A549 (cell line): ENCODE measurements around the gene WT1. TPM values are rescaled to one million over a fixed set of nuclear protein-coding genes. Genes with fewer than 3 reads are reported as not detected.

Experiments used
- ATAC-seq, 2 experiments: fragments of 200-7000 bp in 1 of 2; fragments of >200 bp in 1 of 2; cut with Nextera tagmentation in 1 of 2; cut with Tn5 transposase in 1 of 2; 3 replicates each; pipeline versions ENCODE4 v1.8.0 to v1.9.1; 2018 to 2020; ENCODE audit warnings: mild to moderate bottlenecking in 1 of 2, moderate library complexity in 1 of 2
- CTCF ChIA-PET: fragments of 300-600 bp; sonication (Branson Sonifier 250); formaldehyde crosslinking; extraction: SDS; loops from one replicate; lab custom pipeline; 2021; ENCODE audit warnings: antibody characterized with exemption, inconsistent platforms; lab: Yijun Ruan, JAX
- POLR2A ChIA-PET: fragments of 350-600 bp; formaldehyde crosslinking; extraction: SDS; loops from one replicate; lab custom pipeline; 2021; ENCODE audit warnings: antibody characterized with exemption, inconsistent platforms; lab: Yijun Ruan, JAX
- DNase-seq, 2 experiments: peaks; one replicate each; pipeline versions ENCODE4 v3.0.0 to v3.0.0-alpha.2; 2011 to 2016; ENCODE audit warnings: low read depth in 1 of 2, low spot score in 1 of 2
- FAIRE-seq: peaks from 2 replicates; lab custom pipeline; 2011; peaks lifted over from hg19 to GRCh38; lab: Jason Lieb, UNC
- H3K27ac ChIP-seq, 2 experiments: fragments of >200 bp; sonication (Bioruptor Twin); formaldehyde crosslinking; 3 replicates each; pipeline ENCODE4 v1.5.1; 2016 to 2017
- H3K4me1 ChIP-seq: fragments of >200 bp; sonication (Bioruptor Twin); formaldehyde crosslinking; 3 replicates; pipeline ENCODE4 v1.6.1; 2016
- H3K4me2 ChIP-seq: fragments of >200 bp; sonication (Bioruptor Twin); formaldehyde crosslinking; 3 replicates; pipeline ENCODE4 v1.6.1; 2016
- H3K4me3 ChIP-seq: fragments of >200 bp; sonication (Bioruptor Twin); formaldehyde crosslinking; 3 replicates; pipeline ENCODE4 v1.5.1; 2016
- H3K9me3 ChIP-seq: fragments of >200 bp; sonication (Bioruptor Twin); formaldehyde crosslinking; 3 replicates; pipeline ENCODE4 v1.6.1; 2016
- EHF ChIP-seq: fragments of 250-450 bp; sonication (Bioruptor Pico); IDR thresholded peaks from 2 replicates; pipeline ENCODE4 v1.5.0; 2020; ENCODE audit warnings: mild to moderate bottlenecking
- EP300 ChIP-seq, 2 experiments: fragments of >200 bp; sonication (Bioruptor Twin); formaldehyde crosslinking; IDR thresholded peaks; 2 replicates in 1 of 2; 3 replicates in 1 of 2; pipeline ENCODE4 v1.6.1; 2016 to 2017
- ESRRA ChIP-seq: fragments of 150-350 bp; IDR thresholded peaks from 2 replicates; pipeline ENCODE4 v1.6.1; 2014; ENCODE audit warnings: mild to moderate bottlenecking, low read length, borderline replicate concordance
- HOXA7 ChIP-seq: fragments of 250-450 bp; sonication (Bioruptor Pico); IDR thresholded peaks from 2 replicates; pipeline ENCODE4 v1.5.0; 2020; ENCODE audit warnings: mild to moderate bottlenecking, moderate library complexity
- MAFK ChIP-seq: fragments of 450-650 bp; IDR thresholded peaks from 2 replicates; pipeline ENCODE4 v1.6.1; 2014; ENCODE audit not compliant: partially characterized antibody
- MYC ChIP-seq: IDR thresholded peaks from 2 replicates; pipeline ENCODE4 v1.6.1; 2012; ENCODE audit warnings: mild to moderate bottlenecking, inconsistent platforms, low read length, improper control_type of control experiment, borderline replicate concordance
- NPAS2 ChIP-seq: fragments of 250-450 bp; sonication (Bioruptor Pico); IDR thresholded peaks from 2 replicates; pipeline ENCODE4 v1.8.0; 2022; ENCODE audit warnings: mild to moderate bottlenecking, moderate library complexity, borderline replicate concordance
- NR3C1 ChIP-seq: fragments of >200 bp; sonication (Bioruptor Twin); formaldehyde crosslinking; IDR thresholded peaks from 3 replicates; pipeline ENCODE4 v1.6.1; 2017
- RARB ChIP-seq: fragments of 250-450 bp; sonication (Bioruptor Pico); IDR thresholded peaks from 2 replicates; pipeline ENCODE4 v1.8.0; 2021; ENCODE audit warnings: mild to moderate bottlenecking, moderate library complexity
- SREBF2 ChIP-seq: fragments of 450-650 bp; IDR thresholded peaks from 2 replicates; pipeline ENCODE4 v1.6.1; 2014; ENCODE audit warnings: mild to moderate bottlenecking, moderate library complexity
- TFCP2L1 ChIP-seq: fragments of 250-450 bp; sonication (Bioruptor Pico); IDR thresholded peaks from 2 replicates; pipeline ENCODE4 v1.5.0; 2021; ENCODE audit warnings: mild to moderate bottlenecking
- USF2 ChIP-seq: fragments of 450-650 bp; IDR thresholded peaks from 2 replicates; pipeline ENCODE4 v1.6.1; 2014; ENCODE audit warnings: antibody characterized with exemption
- ZC3H11A ChIP-seq: fragments of 450-650 bp; IDR thresholded peaks from 2 replicates; pipeline ENCODE4 v1.6.1; 2014; ENCODE audit warnings: antibody characterized with exemption, mild to moderate bottlenecking
- ZNF302 ChIP-seq: fragments of 250-450 bp; sonication (Bioruptor Pico); IDR thresholded peaks from 2 replicates; pipeline ENCODE4 v1.9.0; 2021; ENCODE audit warnings: inconsistent platforms, mild to moderate bottlenecking, moderate library complexity
- WGBS: methylation state at CpG from one replicate; pipeline ENCODE4 v1.1.6; 2017; ENCODE audit errors: missing lambda C conversion rate; 5-methylcytosine and 5-hydroxymethylcytosine counted together
- polyA plus RNA-seq, 4 experiments: library from polyadenylated mRNA; depleted of rRNA in 3 of 4; stranded (reverse); fragments of >200 nt; fragmentation: RNase III in 1 of 4; extraction: RNeasy Plus Mini Kit Qiagen cat#74134 plus additional on column Dnase treatment in 1 of 4; gene quantifications; 2 replicates in 3 of 4; 3 replicates in 1 of 4; pipeline ENCODE4 v1.2.3, GENCODE V29; 2011 to 2017
- TF ChIP-seq, protein P1 (sequence below): fragments of >200 bp; sonication (Bioruptor Twin); formaldehyde crosslinking; IDR thresholded peaks from 3 replicates; pipeline ENCODE4 v1.5.1; 2016

WT1 gene
- polyA plus RNA-seq, 2 of the 4 experiments (the other 2 are of a cell fraction), result 2.8 to 4.0 TPM

DNA sequence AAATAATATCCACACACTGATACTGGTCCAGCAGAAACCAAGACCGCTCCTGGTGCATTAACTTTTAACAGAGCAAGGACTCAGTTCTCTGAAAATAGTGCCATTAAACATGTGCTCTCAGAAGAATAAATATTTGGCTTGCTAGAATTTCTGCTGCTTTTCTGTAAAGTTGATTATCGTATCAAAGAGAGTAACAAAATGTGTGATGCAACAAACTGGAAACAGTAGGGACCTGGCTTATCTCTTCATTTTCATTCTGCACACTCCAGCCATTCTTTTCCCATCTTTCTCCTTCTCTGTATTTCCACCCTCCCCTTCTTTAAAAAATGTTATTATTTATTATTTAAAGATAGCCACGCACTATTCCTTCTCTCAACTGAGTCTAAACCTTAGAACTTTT lies 43.9 kb downstream of the WT1 start:
- FAIRE-seq, result no peak
- TF ChIP-seq NPAS2 (CRISPR knock-in tag) (no peak), RARB (CRISPR knock-in tag) (no peak), MAFK (no peak), USF2 (no peak), ZNF302 (CRISPR knock-in tag) (no peak), EHF (CRISPR knock-in tag) (no peak)
- H3K4me3 ChIP-seq, result no peak overlapping the region
- H3K9me3 ChIP-seq, result no peaks in the 10 kb centered on the region
- ChIA-PET CTCF (interaction anchor here (0.9 to 1.8 kb wide), 3 partner anchors 9 to 13 kb away, joined by 3 to 5 read pairs (median 3); no protein-coding TSS in a partner anchor), POLR2A (no interaction called here)
- no peaks in the 10 kb centered on the region for H3K4me1 ChIP-seq
- 83% methylated on average over 3 of the region's 3 CpGs for WGBS
- H3K27ac ChIP-seq, result no peak overlapping the region
- H3K4me2 ChIP-seq, result no peak overlapping the region
- ATAC-seq, result no peak
- no peak for DNase-seq

DNA sequence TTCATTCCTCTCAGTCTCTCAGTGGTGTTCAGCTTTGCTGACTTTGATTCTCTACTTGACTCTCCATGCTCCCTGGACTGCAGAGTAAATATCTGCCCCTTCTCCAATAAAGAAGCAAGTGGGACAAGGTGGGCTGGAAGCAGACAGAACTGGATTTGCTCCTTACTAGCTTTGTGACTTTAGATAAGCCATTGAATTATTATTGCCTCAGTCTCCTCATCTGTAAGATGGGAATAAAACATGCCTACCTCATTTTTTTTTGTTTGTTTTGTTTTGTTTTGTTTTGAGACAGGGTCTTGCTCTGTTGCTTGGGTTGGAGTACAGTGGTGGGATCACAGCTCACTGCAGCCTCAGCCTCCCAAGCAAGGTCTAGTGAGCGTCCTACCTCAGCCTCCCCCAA lies 44.6 kb downstream of the WT1 start:
- TF ChIP-seq MAFK, result no peak
- TF ChIP-seq, all 56 proteins: peak for 0
- no peak overlapping the region for H3K4me2 ChIP-seq
- H3K4me1 ChIP-seq, result no peaks in the 10 kb centered on the region
- ChIA-PET POLR2A (no interaction called here), CTCF (interaction anchor here (1.2 to 1.8 kb wide), 2 partner anchors 10 kb away, joined by 3 to 5 read pairs; no protein-coding TSS in a partner anchor)
- no peak for ATAC-seq
- FAIRE-seq, result no peak
- no peak overlapping the region for H3K27ac ChIP-seq
- DNase-seq, result no peak
- WGBS, result 93% methylated on average over 1 of the region's 1 CpG
- no peak overlapping the region for H3K4me3 ChIP-seq
- H3K9me3 ChIP-seq, result no peaks in the 10 kb centered on the region

- H3K9me3 ChIP-seq, result no peaks in the 10 kb centered on the region
- no peak overlapping the region for H3K4me2 ChIP-seq
- no peaks in the 10 kb centered on the region for H3K4me1 ChIP-seq
- DNase-seq (no peak), FAIRE-seq (no peak), ATAC-seq (no peak)
- WGBS, result 72% methylated on average over 10 of the region's 10 CpGs
- no peak overlapping the region for H3K4me3 ChIP-seq
- H3K27ac ChIP-seq, result no peak overlapping the region
- TF ChIP-seq, protein P1, sequence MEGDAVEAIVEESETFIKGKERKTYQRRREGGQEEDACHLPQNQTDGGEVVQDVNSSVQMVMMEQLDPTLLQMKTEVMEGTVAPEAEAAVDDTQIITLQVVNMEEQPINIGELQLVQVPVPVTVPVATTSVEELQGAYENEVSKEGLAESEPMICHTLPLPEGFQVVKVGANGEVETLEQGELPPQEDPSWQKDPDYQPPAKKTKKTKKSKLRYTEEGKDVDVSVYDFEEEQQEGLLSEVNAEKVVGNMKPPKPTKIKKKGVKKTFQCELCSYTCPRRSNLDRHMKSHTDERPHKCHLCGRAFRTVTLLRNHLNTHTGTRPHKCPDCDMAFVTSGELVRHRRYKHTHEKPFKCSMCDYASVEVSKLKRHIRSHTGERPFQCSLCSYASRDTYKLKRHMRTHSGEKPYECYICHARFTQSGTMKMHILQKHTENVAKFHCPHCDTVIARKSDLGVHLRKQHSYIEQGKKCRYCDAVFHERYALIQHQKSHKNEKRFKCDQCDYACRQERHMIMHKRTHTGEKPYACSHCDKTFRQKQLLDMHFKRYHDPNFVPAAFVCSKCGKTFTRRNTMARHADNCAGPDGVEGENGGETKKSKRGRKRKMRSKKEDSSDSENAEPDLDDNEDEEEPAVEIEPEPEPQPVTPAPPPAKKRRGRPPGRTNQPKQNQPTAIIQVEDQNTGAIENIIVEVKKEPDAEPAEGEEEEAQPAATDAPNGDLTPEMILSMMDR, result no peak
- TF ChIP-seq ESRRA (no peak), EHF (CRISPR knock-in tag) (no peak), NR3C1 (no peak), EP300 (IDR thresholded peaks at IDR 0.05) (no peak), TFCP2L1 (CRISPR knock-in tag) (no peak)
- POLR2A ChIA-PET, result no interaction called here
- CTCF ChIA-PET, result interaction anchor here (0.9 to 1.4 kb wide), 2 partner anchors 10 to 11 kb away, joined by 3 to 4 read pairs; no protein-coding TSS in a partner anchor
These were observed 46.2 kb downstream of the WT1 start for GRCh38 chr11:32388871-32389770.

DNA sequence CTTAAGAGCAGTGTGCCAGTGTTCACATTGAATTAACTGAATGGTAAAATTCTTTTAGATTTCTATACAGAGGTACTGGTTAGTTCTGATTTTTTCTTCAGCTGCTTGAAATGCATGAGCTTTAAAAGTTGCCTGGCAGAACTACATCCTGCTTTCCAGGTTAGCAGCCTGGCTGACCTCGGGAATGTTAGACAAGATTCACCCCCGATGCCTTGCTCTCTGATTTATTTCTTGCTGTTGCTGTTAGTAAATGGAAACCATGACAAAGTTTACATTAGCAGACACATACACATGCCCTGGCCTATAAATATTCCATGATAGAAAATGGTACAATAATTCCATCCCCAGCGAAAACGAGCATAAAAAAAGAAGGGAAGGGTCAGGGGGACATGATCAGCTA lies 47.0 kb downstream of the WT1 start:
- Histone ChIP-seq H3K27ac (no peak overlapping the region), H3K9me3 (no peaks in the 10 kb centered on the region), H3K4me3 (no peak overlapping the region), H3K4me1 (no peaks in the 10 kb centered on the region), H3K4me2 (no peak overlapping the region)
- no peak for ATAC-seq
- TF ChIP-seq SREBF2 (no peak), ZC3H11A (no peak), HOXA7 (no peak), MYC (no peak)
- DNase-seq, result no peak
- ChIA-PET POLR2A (no interaction called here), CTCF (interaction anchor here (1.4 kb wide), 1 partner anchor 9 kb away, joined by 4 read pairs; no protein-coding TSS in a partner anchor)
- FAIRE-seq, result no peak
- 66% methylated on average over 4 of the region's 4 CpGs for WGBS
